HG03378 (cell line): ENCODE data around the gene PRM2.
"Not testable (repeated sequence)": the region's sequence is repeated elsewhere in the genome, so short reads cannot be mapped to it uniquely, and the experiment has no call there.

ENCODE experiments used
- ATAC-seq: cut with Tn5 transposase; IDR thresholded peaks from one replicate; pipeline ENCODE4 v1.9.1; 2021; ENCODE audit warnings: mild to moderate bottlenecking, moderate library complexity; ENCODE audit not compliant: unreplicated experiment

PRM2 gene

DNA sequence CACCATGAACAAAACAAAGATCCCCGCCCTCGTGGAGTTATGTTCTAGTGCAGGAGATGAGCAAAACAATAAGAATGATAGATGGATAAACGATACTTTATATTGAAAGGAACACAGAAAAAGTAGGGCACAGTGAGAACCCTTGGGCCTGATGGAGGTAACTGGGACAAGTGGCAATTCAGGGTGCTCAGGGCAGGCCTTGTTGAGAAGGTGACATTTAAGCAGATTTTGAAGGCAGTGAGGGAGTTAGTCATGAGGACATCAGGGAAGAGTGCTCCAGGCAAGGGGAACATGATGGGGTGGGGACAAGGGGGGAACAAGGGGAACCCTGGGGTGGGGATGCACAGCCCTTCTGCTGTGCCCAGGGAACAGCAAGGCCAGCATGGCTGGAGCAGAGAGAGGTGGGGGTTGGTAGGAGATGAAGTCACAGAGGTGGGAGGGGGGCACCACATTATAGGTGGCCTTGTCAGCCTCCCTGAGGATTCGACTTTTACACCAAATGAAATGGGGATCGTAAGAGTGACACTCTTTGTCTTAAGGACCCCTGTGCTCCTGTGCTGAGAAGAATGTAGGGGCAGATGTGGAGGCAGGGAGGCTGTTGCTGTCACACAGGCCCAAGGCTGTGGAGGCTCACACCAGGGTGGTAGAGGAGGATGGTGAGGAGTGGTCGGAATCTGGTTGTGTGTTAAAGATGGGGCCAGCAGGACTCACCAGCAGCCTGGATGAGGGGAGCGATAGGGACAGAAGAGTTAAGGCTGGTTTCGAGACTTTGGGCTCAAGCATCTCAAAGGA is 14.0 kb upstream of the PRM2 start:
- ATAC-seq: no peak

DNA sequence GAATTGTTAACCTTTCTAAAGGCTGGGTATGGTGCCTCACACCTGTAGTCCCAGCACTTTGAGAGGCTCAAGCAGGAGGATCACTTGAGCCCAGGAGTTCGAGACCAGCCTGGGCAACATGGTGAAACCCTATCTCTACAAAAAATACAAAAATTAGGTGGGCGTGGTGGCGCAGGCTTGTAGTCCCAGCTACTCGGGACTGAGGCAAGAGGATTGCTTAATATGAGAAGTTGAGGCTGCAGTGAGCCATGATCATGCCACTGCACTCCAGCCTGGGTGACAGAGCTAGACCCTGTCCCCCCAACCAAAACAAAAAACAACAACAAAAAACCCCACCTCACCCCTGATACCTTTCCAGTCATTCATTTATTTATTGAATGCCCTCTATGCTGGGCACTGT is 13.4 kb upstream of the PRM2 start:
- ATAC-seq: not testable (repeated sequence)

DNA sequence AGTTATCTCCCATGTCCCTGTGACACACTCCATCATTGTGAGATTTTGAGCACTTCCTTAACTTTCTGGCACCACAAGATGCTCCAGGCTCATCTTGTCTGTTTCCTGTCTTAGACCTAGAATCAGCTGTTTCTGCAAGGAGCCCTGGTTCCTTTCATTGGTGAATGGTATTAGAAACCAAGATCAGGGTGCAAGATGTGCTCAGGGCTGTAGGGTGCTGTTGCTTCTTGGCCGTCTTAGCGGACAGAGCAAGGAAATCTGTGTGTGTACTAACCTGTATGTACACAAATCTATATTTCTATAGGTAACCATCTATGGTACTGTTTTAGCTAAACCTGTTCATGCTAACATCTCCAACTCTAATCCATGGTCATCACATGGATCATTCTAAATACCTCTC is 12.9 kb upstream of the PRM2 start:
- ATAC-seq: no peak

DNA sequence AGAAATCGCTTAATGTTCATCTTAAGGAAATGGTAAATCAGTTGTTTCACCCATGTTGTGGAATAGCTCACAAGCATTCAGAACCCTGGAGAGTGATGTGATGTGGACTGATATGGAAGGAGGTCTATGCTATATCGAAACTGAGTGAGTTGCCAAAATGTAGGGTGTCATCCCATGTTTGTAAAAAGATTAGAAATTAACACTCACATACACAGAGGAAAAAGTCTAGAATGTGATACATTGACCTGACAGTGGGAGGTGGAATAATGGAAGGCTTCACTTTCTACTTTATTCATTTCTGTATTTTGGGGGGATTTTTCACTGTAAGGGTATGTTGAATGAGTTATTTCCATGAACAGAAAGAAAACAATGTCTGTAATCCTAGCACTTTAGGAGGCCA is 9.6 kb upstream of the PRM2 start:
- ATAC-seq: no peak

DNA sequence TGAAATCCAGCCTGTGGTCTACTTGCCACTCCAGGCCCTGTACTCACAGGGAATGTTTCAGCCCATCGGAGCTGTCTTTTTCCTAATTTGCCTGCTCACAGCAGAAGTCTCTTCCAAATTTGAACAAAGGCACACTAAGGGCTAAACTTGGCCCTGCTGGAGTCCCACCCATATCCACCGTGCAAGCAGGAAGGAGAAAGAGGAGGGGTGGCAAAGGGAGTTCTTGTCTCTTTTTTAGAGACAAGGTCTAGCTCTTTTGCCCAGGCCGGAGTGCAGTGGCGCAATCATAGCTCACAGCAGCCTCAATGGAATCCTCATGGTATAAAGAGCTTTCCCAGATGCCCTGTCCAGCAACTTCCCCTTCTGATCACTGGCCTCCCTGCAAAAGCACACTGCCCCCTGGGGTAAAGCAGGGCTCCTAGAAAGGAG is 7.6 kb upstream of the PRM2 start:
- ATAC-seq: no peak

DNA sequence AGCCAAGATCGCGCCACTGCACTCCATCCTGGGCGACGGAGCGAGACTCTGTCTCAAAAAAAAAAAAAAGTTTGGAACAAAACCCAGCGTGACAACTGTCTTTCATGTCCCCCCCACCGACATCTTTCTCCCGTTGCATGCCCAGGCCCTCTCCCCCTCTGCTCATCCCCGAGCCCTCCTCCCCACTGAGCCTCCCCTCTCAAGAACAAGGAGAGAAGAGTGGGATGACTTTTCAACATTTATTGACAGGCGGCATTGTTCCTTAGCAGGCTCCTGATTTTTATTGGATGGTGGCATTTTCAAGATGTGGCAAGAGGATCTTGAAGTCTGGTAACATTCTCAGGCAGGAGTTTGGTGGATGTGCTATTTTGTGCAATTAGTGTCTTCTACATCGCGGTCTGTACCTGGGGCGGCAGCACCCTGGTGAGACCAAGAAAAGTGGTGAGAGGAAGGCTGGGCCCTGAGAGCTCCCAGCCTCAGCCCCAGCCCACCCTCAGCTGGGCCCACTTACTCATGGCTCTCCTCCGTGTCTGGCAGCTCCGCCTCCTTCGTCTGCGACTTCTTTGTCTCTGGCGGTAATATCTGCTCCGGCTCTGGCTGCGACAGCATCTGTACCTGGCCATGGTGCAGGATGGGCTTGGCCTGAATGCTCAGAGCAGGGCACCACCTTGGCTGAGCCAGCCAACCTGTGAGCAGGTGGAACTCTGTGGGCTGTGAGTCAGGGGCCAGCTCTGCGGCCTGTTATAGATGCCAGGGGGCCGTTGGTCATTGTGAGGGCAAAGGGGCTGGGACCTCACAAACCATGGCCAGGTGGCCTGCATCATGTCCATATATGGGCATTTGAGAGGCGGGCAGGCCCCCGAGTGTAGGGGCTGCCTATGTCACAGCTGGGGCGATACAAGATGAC is 4.6 kb upstream of the PRM2 start, which contains the start of gene PRM1:
PRM1 (minus strand) TSS at position 715 of the 907 bp plus-strand sequence; CDS start at position 623, 92 bp downstream.
- no peak for ATAC-seq

DNA sequence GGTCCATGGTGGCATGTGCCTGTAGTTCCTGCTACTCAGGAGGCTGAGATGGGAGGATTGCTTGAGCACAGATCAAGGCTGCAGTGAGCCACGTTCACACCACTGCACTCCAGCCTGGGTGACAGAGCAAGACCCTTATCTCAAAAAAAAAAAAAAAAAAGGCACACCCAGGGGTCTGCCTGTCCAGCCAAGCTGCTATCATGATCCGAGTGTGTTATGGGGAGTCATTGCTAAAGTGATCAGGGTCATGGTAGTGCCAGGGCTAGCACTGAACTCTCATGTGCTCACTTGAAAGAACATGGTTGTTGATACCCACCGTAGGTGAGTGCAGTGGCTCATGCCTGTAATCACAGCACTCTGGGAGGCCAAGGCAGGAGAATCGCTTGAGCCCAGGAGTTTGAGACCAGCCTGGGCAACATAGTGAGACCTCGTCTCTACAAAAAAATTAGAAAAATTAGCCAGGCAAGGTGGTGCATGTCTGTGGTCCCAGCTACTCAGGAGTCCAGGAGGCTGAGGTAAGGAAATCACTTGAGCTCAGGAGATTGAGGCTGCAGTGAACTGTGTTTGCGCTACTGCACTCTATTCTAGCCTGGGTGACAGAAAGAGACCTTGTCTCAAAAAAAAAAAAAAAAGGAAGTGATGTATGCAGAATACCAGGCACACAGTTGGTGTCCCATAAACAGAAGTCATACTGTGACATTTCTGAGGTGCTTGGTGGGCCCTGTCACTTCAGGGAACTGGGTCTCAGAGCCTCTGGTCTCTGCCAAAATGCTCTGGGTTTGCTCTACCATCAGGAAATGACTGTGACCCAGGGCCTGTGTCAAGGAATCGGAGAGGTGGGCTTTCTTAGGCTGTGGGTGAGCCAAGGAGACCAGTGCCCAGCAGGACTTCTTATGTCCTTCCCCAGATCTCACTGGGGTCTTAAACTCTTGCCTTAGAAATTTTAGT is 2.7 kb upstream of the PRM2 start:
- ATAC-seq: no peak

DNA sequence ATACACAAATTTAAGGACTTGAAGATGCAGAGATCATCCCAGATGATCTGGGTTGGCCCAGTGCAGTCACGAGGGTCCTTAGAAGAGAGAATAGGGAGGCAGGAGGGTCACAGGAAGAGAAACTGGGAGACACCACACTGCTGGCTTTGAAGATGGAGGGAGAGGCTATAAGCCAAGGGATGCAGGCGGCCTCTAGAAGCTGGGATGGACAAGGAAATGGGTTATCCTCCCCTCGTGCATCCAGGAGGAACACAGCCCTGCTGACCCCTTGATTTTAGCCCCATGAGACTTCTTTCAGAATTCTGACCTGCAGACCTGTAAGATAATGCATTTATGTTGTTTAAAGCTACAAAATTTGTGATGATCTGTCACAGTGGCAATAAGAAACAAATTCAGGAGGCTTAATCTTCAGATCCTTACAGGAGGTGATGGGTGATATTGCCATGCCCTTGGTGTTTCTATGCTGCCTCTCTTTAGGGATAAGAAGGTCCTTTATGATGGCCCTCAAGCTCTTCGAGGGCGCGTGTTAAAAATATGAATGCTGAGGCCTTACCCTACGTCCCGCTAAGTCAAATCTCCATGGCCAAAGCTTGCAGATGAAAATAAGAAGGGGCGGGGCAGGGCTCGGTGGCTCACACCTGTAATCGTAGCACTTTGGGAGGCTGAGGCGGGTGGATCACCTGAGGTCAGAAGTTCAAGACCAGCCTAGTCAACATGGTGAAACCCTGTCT is 1.5 kb upstream of the PRM2 start:
- no peak for ATAC-seq

DNA sequence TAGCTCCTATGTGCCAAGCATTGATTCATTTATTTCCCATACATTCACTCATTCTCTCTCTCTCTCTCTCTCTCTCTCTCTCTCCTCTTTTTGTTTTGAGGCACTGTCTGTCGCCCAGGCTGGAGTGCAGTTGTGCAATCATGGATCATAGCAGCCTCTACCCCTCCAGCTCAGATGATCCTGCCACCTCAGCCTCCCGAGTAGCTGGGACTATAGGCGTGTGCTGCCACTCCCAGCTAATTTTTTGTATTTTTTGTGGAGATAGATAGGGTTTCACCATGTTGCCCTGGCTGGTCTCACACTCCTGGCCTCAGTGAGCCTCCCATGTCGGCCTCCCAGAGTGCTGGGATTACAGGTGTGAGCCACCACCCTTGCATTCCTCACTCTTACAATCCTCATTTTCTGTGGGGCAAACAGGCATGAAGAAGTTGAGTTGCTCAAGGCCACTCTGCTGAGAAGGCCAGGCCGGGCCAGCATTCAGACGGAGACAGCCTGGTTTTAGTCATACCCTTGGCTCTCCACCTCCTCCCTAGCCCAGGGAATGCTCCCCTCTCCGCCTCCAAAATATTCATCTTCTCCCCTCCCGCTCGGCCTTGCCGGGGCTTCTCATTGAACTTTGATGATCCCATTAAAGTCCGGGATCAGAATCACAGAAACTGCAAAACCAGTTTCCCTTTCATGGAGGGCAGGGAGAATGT is 765 bp upstream of the PRM2 start:
- ATAC-seq: no peak

DNA sequence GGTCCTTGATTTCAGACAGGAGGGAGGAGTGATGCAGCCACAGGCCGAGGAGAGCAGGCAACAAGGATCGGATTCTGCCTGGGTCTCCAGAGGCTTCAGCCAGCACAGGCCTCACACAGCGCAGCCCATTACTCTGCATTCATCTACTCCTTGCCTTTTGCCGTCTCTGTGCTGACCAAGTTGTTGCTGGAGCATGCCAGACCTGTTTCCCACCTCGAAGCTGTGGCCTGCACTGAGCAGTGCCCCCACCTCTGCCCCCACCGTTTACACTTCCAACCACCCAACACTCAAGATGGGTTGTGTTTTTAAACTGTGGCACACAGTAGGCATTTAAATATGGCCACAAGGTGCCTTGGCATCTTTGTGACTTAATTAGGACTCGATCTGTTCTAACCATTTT is 1.3 kb downstream of the PRM2 start:
- ATAC-seq: no peak

DNA sequence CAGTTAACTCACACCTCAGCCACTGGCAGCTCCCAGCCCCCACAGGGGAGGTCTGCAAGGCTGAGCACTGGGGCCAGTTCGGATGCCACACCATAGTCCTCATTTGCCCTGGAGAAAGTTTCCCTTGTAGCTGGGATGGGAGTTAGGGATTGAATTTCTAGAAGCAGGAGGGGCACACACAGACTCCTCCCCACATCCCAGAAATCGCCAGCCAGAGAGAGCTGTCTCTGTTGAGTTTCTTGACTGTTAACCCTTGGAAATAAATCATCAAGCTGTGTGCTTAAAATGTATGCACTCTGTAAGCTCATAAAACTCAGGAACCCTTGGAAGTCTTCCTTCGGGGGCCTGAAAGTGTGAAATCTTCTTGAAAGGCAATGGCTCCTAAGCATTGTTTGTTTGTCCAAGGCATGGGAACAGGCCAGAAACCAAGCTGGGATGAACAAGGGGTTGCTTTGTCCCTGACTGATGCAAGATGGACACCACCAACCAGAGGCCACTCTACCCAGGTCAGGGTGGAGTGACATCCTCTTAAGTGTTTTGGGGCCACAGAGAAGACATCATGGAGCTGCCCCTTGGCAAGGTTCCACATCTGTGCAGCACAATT is 2.5 kb downstream of the PRM2 start:
- ATAC-seq: no peak

DNA sequence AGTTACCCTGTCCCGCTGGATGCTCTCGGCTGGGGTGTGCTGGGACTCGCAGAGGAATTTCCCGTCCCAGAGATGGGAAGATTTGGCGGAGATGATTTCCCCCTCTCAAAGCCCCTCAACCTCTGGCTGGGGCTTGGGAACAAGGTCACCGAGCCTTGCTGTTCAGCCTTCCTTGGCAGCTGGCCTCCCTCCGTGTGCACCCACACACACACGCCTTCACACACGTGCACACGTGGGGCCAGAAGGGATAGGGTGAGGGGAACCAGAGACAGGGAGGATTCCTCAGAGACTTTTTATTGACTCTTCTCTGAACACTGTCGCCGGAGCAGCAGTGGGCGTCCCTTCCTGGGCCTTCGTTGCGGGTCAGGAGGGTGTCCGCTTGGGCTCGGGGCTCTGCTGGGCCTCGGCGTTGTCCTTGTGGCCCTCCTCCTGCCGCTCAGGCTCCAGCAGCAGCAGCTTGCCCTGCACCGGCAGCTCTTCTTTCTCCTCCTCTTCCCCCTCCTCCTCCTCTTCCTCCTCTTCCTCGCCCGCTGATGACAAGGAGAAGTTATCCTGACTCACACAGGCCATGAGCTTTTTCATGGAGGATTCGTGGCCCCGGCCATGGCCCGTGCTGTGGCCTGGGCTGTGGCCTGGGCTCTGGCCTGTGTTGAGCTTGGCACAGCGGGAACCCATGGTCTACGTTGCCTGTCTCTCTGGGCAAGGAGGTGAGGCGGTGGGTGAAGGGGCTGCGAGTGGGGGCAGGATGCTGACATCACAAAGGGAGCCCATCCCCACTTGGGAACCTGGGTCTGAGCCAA is 3.2 kb downstream of the PRM2 start, which contains the start of gene PRM3:
PRM3 (minus strand) TSS at position 709 of the 800 bp plus-strand sequence; CDS start at position 675, 34 bp downstream.
- ATAC-seq: no peak

DNA sequence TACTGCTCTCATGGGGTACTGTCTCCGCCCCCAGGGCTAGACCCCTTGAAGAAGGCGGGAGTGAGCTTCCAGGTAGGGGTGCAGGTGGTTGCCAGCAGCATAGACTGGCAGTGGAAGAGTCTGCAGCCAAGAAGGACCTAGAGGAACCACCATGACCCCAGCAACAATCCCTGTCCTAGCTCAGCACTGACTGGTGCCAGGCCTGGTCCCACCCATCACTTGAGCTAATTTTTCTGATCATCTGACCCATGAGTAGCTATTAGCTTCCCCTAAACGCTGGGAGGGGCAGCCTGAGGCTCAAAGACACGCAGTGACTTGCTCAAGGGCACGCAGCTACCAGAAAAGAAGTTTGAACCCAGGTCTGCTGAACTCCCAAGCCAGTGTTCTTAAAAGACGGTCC is 3.8 kb downstream of the PRM2 start:
- no peak for ATAC-seq

DNA sequence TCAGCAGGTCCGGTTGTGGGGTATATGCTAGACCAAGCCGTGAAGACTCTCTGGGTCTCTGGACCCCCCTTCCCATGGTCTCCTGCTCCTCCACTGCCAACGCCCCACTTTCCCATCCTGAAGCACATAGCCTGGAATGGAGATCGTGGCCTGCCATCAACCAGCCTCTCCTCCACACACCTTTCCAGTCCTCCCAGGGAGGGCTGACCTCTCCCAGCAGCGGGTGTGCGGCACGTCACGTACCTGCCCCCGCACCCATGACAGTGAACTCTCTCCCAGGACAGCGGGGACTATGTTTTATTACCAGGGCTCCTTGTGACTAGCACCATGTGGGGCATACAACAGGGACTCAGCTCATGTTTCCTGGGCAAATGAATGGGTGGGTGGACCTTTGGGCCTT is 4.7 kb downstream of the PRM2 start:
- ATAC-seq: no peak

DNA sequence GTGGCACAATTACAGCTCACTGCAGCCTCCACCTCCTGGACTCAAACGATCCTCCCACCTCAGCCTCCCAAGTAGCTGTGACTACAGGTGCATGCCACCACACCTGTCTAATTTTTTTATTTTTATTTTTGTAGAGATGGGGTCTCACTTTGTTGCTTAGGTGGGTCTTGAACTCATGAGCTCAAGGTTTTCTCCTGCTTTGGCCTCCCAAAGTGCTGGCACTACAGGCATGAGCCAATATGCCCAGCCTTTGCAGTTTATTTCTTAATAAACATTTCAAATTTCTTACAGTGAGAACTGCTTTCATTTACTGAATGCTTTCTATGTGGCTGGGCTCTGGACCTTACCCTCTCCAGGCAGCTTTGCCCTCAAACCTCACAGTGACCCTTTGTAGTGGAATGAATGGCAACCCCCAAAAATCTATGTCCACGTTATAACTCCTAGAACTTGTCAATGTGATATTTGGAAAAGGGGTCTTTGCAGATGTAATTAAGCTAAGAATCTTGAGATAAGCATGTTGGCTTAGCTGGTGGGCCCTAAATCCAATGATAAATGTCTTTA is 5.6 kb downstream of the PRM2 start:
- ATAC-seq: no peak

DNA sequence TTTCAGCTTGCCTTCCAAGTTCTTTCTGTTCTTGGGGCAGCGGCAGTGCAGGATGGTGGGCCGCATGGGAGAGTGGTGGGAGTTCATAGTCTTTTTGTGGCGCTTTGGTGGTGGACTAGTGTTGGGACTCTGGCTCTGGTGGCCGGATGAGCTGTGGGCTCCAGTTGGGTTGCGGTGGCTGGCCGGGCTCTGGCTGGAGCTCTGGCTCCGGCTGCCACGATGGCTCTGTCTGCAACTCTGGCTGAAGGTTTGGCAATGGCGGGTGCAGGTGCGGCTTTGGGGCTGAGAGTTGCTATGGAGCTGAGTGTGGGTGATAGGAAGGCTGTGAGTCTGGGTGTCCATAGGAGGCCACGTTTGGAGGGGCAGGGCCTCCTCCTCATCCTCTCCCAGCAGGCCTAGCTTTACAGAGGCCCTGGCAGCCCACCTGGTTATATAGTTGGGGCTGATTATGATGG is 7.3 kb downstream of the PRM2 start, which contains the start of gene TNP2:
TNP2 (minus strand) TSS at position 405 of the 455 bp plus-strand sequence; CDS start at position 342, 63 bp downstream.
- ATAC-seq: no peak

DNA sequence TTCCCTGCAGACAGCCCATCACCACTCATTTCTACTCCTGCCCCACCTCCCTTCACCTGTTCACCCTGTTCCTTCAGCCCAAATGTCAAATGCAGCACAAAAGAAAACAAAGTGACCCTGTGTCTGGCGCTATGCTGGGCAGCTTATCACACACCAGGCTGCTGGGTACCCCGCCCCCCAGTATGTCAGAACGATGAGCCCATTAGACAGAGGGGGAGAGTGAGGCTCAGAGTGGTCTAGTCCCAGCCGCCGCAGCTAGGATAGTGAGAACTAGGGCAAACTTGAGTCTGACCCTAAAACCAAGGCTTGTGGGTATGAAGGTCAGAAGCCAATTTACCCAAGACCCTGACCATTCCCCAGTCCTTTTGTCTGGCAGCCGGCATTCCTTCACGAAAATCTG is 11.2 kb downstream of the PRM2 start:
- no peak for ATAC-seq
